Left cardiac atrium (tissue), 4 donors: ENCODE results near the gene ANK2. TPM values are rescaled to one million over a fixed set of nuclear protein-coding genes. Genes with fewer than 3 reads are reported as not detected.

Source experiments
- ATAC-seq, 2 donors: fragments of 200-7000 bp; cut with Tn5 transposase; one replicate each; pipeline ENCODE4 v1.9.1; 2020; ENCODE audit warnings: mild to moderate bottlenecking in 2 of 2, moderate library complexity in 2 of 2
- DNase-seq: peaks from one replicate; pipeline ENCODE4 v3.0.0-alpha.2; 2020
- intact Hi-C, 2 donors: fragments of 100-400 bp; cut with DNase I; formaldehyde crosslinking; loops; one replicate each; pipeline versions ENCODE4 v1.14.1 to v1.15.1; 2022 to 2023
- total RNA-seq, 2 donors: library from RNA; stranded (reverse); fragmentation: NEBNext Ultra II Directional; extraction: Animal tissue kit (Norgen Biotek cat#: 25700); gene quantifications; one replicate each; pipeline ENCODE4 v1.2.1, GENCODE V29; 2021
- donor health status: DM: no; HTN: yes; CAD: no.
- donor health status: DM: no; HTN: yes; CAD: no; lungs with severe emphysema.
- donor health status: DM: yes; HTN: yes; CAD: no.
- donor health status: Dilated cardiomyopathy.

The ANK2 gene
- total RNA-seq, 2 donors from 2014 or later: 277 to 318 TPM

- ATAC-seq (peak in 1 of 2 donors; percentile 29), DNase-seq (no peak)
- intact Hi-C loops: no loop called here
These were observed 244.2 kb downstream of the ANK2 start for GRCh38 chr4:113293674-113294073.

- DNase-seq: no peak
- intact Hi-C loops: no loop called here
- no peak for ATAC-seq
These were observed 245.5 kb downstream of the ANK2 start for GRCh38 chr4:113294908-113295307.

GRCh38 chr4:113300471-113300928 lies 251.0 kb downstream of the ANK2 start:
- DNase-seq (peak; percentile 39), ATAC-seq (peak; percentile 97 to 100)
- intact Hi-C loops: no loop called here

GRCh38 chr4:113302051-113302450 lies 252.6 kb downstream of the ANK2 start:
- ATAC-seq: no peak
- intact Hi-C loops: no loop called here
- DNase-seq: no peak

GRCh38 chr4:113303315-113303714 lies 253.9 kb downstream of the ANK2 start:
- DNase-seq (peak; percentile 58), ATAC-seq (peak; percentile 55 to 56)
- intact Hi-C loops: no loop called here

GRCh38 chr4:113311047-113311446 lies 261.6 kb downstream of the ANK2 start:
- no peak for ATAC-seq
- intact Hi-C loops: no loop called here
- no peak for DNase-seq

- intact Hi-C loops: loop anchor here in 1 of 2 donors (1.0 kb wide), 1 partner anchor 12 kb away; no protein-coding TSS in a partner anchor
- ATAC-seq: no peak
- DNase-seq: no peak
These were observed 263.1 kb downstream of the ANK2 start for GRCh38 chr4:113312529-113312928.

- ATAC-seq (no peak), DNase-seq (no peak)
- intact Hi-C loops: no loop called here
These were observed 265.0 kb downstream of the ANK2 start for GRCh38 chr4:113314426-113314825.

GRCh38 chr4:113316879-113317278 lies 267.4 kb downstream of the ANK2 start:
- DNase-seq (no peak), ATAC-seq (peak in 1 of 2 donors; percentile 15)
- intact Hi-C loops: no loop called here

GRCh38 chr4:113317523-113317922 lies 268.1 kb downstream of the ANK2 start:
- ATAC-seq (no peak), DNase-seq (no peak)

GRCh38 chr4:113322736-113323135 lies 273.3 kb downstream of the ANK2 start:
- ATAC-seq (no peak), DNase-seq (no peak)
- intact Hi-C loops: no loop called here

More at GRCh38 chr4:113317523-113317922, 268.1 kb downstream of the ANK2 start:
- intact Hi-C loops: no loop called here

GRCh38 chr4:113325876-113326615 lies 276.6 kb downstream of the ANK2 start:
- DNase-seq (no peak), ATAC-seq (no peak)
- intact Hi-C loops: no loop called here

- intact Hi-C loops: no loop called here
- no peak for ATAC-seq
- DNase-seq: no peak
These were observed 278.0 kb downstream of the ANK2 start for GRCh38 chr4:113327494-113327893.

GRCh38 chr4:113328514-113328913 lies 279.1 kb downstream of the ANK2 start:
- no peak for DNase-seq
- ATAC-seq: peak in 1 of 2 donors; percentile 36
- intact Hi-C loops: no loop called here

GRCh38 chr4:113330200-113330599 lies 280.7 kb downstream of the ANK2 start:
- intact Hi-C loops: no loop called here
- ATAC-seq (no peak), DNase-seq (no peak)

- intact Hi-C loops: no loop called here
- DNase-seq (no peak), ATAC-seq (no peak)
These were observed 282.4 kb downstream of the ANK2 start for GRCh38 chr4:113331811-113332210.

- intact Hi-C loops: no loop called here
- no peak for DNase-seq
- no peak for ATAC-seq
These were observed 283.2 kb downstream of the ANK2 start for GRCh38 chr4:113332701-113333100.

GRCh38 chr4:113335746-113336145 lies 286.3 kb downstream of the ANK2 start:
- no peak for ATAC-seq
- no peak for DNase-seq
- intact Hi-C loops: no loop called here

GRCh38 chr4:113336556-113336955 lies 287.1 kb downstream of the ANK2 start:
- no peak for ATAC-seq
- DNase-seq: no peak
- intact Hi-C loops: no loop called here

- no peak for DNase-seq
- ATAC-seq: no peak
- intact Hi-C loops: no loop called here
These were observed 290.0 kb downstream of the ANK2 start for GRCh38 chr4:113339430-113339813.

- DNase-seq: no peak
- no peak for ATAC-seq
- intact Hi-C loops: no loop called here
These were observed 294.6 kb downstream of the ANK2 start for GRCh38 chr4:113344100-113344499.
